ENCODE measurements around the gene SEC14L3. TPM values are rescaled to one million over a fixed set of nuclear protein-coding genes. Genes with fewer than 3 reads are reported as not detected.

The SEC14L3 gene
- not detected for total RNA-seq

DNA sequence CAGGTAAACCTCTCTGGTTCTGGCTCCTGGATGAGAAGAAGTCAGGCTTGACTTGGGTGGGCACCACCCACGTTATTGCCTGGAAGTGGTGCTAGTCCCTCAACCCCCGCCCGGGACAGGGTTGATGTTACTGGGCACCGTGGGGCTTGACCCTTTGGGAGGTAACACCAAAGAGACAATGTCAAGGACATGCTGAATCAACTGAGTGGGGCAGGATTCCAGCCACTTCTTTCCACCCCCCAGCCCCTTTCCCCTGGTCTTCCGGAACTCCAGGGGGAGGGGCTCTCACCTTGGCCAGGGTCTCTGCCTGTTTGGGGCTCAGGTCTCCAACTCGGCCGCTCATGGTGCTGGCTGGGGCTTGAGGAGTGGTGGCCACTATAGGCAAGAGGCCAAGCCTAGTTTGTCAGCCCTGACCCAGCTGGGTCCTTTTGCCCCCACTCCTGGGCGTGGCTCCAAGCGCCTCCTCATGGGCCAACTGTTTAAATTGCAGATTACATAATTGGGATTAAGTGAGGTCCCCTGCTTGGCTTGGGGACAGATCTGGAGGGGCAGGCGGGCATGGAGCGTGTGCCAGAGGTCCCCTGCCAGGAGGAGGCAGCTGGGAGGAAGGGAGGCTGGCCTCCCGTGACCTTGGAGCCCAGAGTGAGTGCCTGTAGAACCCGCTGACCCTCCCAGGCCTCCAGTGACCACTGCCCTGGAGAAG, at the start of gene SEC14L3:
Gene SEC14L3, minus strand, starts transcription at position 402 of the 703 bp plus-strand sequence. Its CDS starts 59 bp downstream, at position 343.
- Mint-ChIP-seq H3K4me3 (no peak within 1 kb of the TSS), H3K4me1 (peaks cover 13% of the 10 kb centered on the region), H3K27ac (no peak within 1 kb of the TSS), H3K27me3 (peaks cover 4% of the 10 kb centered on the region), H3K36me3 (no peaks in the 10 kb centered on the region), H3K9me3 (peaks cover 1% of the 10 kb centered on the region)
- DNase-seq (no peak), ATAC-seq (ENCODE audit: low read depth) (no peak)
- POLR2A ChIA-PET, result no interaction called here

DNA sequence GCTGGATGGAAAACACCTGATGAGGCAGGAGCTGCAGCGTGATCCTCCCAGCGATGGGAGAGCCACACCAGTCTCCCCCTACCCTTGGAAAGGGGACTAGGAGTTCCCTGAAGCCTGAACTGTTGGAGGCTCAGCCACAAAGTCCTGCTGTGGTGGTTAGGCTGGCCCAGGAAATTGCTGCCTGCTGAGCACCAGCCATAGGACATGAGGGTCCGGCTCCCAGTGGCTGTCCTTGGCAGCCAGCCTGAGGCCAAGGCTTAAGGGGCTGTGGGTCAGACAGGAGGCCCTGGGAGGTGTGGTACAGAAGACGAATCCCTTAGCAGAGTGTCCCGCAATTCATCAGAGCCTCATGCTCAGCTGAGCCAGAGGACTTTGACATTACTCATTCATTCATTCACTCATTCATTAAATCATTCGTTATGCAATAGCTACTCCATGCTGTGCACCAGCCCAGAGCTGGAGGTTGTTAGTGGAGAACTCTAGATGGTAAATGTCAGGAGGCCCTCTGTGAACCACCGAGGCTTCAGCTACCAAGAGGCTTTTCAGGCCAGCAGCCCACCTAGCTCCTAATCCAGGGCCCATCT, 48.1 kb upstream of the SEC14L3 start:
- Mint-ChIP-seq H3K27ac (no peak overlapping the region), H3K36me3 (no peaks in the 10 kb centered on the region), H3K4me1 (peaks cover 2% of the 10 kb centered on the region), H3K4me3 (no peak overlapping the region), H3K27me3 (peaks cover 4% of the 10 kb centered on the region), H3K9me3 (no peaks in the 10 kb centered on the region)
- POLR2A ChIA-PET, result no interaction called here
- ATAC-seq (ENCODE audit: low read depth) (no peak), DNase-seq (no peak)

DNA sequence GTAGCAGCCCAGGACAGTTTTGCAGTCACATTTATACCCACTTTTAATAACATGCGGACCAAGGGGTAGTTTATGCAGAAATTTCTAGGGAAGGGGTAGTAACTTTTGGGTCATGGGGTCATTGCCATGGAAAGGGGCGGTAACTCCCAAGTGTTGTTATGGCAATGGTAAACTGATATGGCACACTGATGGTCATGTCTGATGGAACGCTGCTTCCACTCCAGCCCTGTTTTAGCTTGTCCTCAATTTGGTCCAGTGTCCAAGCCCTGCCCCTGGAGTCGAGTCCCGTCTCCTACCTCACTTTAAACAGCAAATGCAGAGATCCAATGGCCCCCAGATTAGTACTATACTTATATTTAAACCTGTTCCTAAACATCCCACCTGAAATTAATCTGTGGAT, 44.9 kb upstream of the SEC14L3 start:
- DNase-seq, result no peak
- POLR2A ChIA-PET, result no interaction called here
- H3K27me3 Mint-ChIP-seq, result peaks cover 4% of the 10 kb centered on the region
- no peak overlapping the region for H3K27ac Mint-ChIP-seq
- H3K9me3 Mint-ChIP-seq, result peaks cover 2% of the 10 kb centered on the region
- ATAC-seq (ENCODE audit: low read depth), result no peak
- no peak overlapping the region for H3K4me3 Mint-ChIP-seq
- H3K36me3 Mint-ChIP-seq, result no peaks in the 10 kb centered on the region
- peaks cover 2% of the 10 kb centered on the region for H3K4me1 Mint-ChIP-seq

DNA sequence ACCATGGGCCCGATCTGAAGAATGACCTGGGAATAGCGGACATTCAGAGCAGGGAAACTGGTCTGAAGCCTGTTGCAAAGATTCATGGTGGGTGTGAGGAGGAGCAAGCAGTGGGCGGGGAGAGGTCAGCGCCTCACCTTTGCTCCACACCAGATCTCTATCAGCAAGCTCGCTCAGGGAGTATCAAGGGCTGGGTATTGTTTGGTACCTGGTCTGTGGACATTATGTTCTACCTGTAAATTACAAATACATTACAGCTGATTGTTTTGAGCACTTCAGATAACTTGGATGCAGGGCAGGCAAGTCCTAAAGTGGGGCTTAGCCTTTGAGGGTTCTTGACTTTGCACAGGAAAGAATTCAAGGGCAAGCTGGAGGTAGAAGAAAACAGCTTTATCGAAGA, 44.5 kb upstream of the SEC14L3 start:
- no peak for DNase-seq
- peaks cover 4% of the 10 kb centered on the region for H3K27me3 Mint-ChIP-seq
- H3K4me3 Mint-ChIP-seq, result no peak overlapping the region
- no peak for ATAC-seq (ENCODE audit: low read depth)
- H3K36me3 Mint-ChIP-seq, result no peaks in the 10 kb centered on the region
- peaks cover 2% of the 10 kb centered on the region for H3K9me3 Mint-ChIP-seq
- H3K27ac Mint-ChIP-seq, result no peak overlapping the region
- H3K4me1 Mint-ChIP-seq, result peaks cover 2% of the 10 kb centered on the region
- POLR2A ChIA-PET, result no interaction called here

DNA sequence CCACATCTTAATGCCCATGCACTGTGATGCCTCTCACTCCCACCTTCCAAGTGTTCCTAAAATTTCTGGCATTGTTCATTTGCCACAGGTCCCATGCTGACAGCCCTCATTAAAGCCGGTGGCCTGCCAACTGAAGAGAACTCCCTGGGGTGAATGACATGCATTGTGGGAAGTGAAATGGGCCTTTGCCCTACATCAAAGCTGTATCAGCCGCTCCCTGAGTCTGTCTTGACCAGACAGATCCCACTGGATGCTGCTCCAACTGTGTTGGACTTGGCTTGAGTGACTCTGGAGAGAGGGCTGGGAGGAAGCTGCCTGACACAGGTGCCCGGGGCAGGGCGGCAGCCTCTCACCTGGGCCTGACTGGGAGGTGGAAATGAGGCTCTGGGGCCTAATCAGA, 42.4 kb upstream of the SEC14L3 start:
- DNase-seq, result no peak
- no peak overlapping the region for H3K27ac Mint-ChIP-seq
- no peaks in the 10 kb centered on the region for H3K4me1 Mint-ChIP-seq
- H3K27me3 Mint-ChIP-seq, result peaks cover 8% of the 10 kb centered on the region
- H3K4me3 Mint-ChIP-seq, result no peak overlapping the region
- no peak for ATAC-seq (ENCODE audit: low read depth)
- no peaks in the 10 kb centered on the region for H3K36me3 Mint-ChIP-seq
- peaks cover 2% of the 10 kb centered on the region for H3K9me3 Mint-ChIP-seq
- POLR2A ChIA-PET, result no interaction called here

DNA sequence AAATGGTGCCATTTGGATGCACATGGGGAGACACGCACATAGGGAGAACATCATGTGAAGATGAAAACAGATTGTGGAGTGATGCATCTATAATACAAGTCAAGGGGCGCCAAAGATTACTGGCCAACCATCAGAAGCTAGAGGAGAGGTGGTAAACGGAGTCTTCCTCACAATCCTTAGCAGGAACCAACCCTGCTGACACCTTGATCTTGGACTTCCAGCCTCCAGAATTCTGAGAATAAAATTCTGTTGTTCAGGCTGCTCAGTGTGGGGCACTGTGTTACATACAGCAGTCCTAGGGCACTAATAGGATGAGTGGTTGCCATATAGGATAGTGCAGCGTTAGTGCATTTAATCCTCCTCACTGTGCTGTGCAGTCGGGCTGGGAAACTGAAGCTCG, 41.6 kb upstream of the SEC14L3 start:
- ATAC-seq (ENCODE audit: low read depth), result no peak
- DNase-seq, result no peak
- no peak overlapping the region for H3K27ac Mint-ChIP-seq
- peaks cover 2% of the 10 kb centered on the region for H3K9me3 Mint-ChIP-seq
- peaks cover 5% of the 10 kb centered on the region for H3K27me3 Mint-ChIP-seq
- POLR2A ChIA-PET, result no interaction called here
- no peaks in the 10 kb centered on the region for H3K36me3 Mint-ChIP-seq
- no peaks in the 10 kb centered on the region for H3K4me1 Mint-ChIP-seq
- H3K4me3 Mint-ChIP-seq, result no peak overlapping the region

DNA sequence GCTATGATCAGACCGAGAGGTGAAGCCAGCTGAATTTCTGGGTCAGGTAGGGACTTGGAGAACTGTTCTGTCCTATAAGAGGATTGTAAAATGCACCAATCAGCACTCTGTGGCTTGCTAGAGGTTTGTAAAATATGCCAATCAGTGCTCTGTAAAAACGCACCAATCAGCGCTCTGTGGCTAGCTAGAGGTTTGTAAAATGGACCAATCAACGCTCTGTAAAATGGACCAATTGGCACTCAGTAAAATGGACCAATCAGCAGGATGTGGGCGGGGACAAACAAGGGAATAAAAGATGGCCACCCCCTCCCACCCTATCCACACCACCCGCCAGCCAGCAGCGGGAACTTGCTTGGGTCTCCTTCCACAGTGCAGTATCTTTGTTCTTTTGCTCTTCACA, 40.1 kb upstream of the SEC14L3 start:
- no peaks in the 10 kb centered on the region for H3K4me1 Mint-ChIP-seq
- DNase-seq (no peak), ATAC-seq (ENCODE audit: low read depth) (no peak)
- peaks cover 2% of the 10 kb centered on the region for H3K9me3 Mint-ChIP-seq
- H3K27me3 Mint-ChIP-seq, result peaks cover 6% of the 10 kb centered on the region
- POLR2A ChIA-PET, result interaction anchor here (0.9 kb wide), 1 partner anchor 31 kb away, joined by 3 read pairs; no protein-coding TSS in a partner anchor
- no peaks in the 10 kb centered on the region for H3K36me3 Mint-ChIP-seq
- H3K27ac Mint-ChIP-seq, result no peak overlapping the region
- H3K4me3 Mint-ChIP-seq, result no peak overlapping the region

DNA sequence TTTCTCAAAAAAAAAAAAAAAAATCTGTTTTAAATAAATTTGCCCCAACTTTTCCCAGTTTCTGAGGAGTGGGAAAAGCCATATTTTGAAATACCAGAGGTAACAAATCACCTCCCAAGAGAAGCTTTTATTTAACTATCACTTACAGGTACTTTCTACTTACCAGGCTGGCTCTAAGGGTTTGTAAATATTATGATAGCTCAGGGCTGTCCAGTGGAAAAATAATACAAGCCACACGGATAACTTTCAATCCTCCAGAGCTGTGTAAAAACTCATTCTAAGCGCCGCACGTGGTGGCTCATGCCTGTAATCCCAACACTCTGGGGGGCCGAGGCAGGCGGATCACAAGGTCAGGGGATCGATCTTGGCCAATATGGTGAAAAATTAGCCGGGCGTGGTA, 39.3 kb upstream of the SEC14L3 start:
- POLR2A ChIA-PET, result no interaction called here
- DNase-seq (no peak), ATAC-seq (ENCODE audit: low read depth) (no peak)
- H3K27ac Mint-ChIP-seq, result no peak overlapping the region
- H3K4me3 Mint-ChIP-seq, result no peak overlapping the region
- peaks cover 11% of the 10 kb centered on the region for H3K27me3 Mint-ChIP-seq
- no peaks in the 10 kb centered on the region for H3K36me3 Mint-ChIP-seq
- H3K4me1 Mint-ChIP-seq, result no peaks in the 10 kb centered on the region
- peaks cover 2% of the 10 kb centered on the region for H3K9me3 Mint-ChIP-seq

DNA sequence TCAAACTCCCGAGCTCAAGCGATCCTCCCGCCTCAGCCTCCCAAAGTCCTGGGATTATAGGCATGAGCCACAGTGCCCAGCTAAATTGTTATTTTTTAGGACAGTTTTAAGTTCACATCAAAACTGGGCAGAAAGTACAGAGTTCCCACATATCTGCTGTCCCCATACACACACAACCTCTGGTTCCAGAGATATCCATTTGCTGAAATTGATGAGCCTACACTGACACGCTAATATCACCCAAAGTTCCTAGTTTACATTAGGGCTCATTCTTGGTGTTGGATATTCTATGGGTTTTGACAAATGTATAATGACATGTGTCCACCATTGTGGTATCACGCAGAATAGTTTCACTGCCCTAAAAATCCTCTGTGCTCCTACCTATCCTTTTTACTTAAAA, 36.4 kb upstream of the SEC14L3 start:
- POLR2A ChIA-PET, result no interaction called here
- ATAC-seq (ENCODE audit: low read depth), result no peak
- Mint-ChIP-seq H3K36me3 (no peaks in the 10 kb centered on the region), H3K4me1 (no peaks in the 10 kb centered on the region), H3K9me3 (peaks cover under 1% of the 10 kb centered on the region), H3K27me3 (peaks cover 28% of the 10 kb centered on the region), H3K4me3 (no peak overlapping the region), H3K27ac (no peak overlapping the region)
- no peak for DNase-seq

DNA sequence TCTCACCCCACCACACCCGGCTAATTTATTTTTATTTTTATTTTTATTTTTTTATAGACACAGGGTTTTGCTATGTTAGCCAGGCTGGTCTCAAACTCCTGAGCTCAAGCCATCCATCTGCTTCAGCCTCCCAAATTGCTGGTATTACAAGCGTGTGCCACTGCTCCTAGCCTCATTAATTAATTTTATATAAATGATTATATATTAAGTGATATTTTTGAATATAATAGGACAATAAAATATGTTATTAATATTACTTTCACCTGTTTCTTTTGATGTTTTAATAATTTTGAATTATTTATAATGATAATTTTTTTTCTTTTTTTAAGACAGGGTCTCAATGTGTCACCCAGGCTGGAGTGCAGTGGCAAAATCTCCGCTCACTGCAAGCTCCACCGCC, 35.9 kb upstream of the SEC14L3 start:
- POLR2A ChIA-PET, result no interaction called here
- Mint-ChIP-seq H3K27ac (no peak overlapping the region), H3K4me1 (no peaks in the 10 kb centered on the region), H3K4me3 (no peak overlapping the region), H3K27me3 (peaks cover 28% of the 10 kb centered on the region), H3K9me3 (no peaks in the 10 kb centered on the region), H3K36me3 (no peaks in the 10 kb centered on the region)
- no peak for DNase-seq
- ATAC-seq (ENCODE audit: low read depth), result no peak

DNA sequence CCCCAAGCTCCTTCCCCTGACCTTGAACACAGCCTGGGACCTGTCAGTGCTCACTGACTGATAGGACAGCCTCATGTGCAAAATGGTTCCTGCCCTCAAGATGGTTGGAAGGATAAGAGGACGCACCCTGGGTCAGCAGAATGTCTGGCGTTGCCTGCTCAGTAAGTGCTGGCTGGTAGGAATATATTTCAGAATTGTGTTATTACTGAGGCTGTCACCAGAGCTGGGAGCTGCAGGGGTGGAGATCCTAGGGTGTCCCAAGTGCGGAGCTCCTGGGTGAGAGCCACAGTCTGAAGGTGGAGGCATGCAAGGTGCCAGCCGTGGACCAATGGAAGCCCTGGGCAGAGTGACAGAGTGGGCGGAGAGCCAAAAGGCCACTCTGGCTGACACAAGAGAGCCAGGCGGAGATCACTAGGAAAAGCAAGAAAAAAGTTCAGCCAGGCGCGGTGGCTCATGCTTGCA, 34.7 kb upstream of the SEC14L3 start:
- H3K36me3 Mint-ChIP-seq, result no peaks in the 10 kb centered on the region
- no peaks in the 10 kb centered on the region for H3K9me3 Mint-ChIP-seq
- no peak for DNase-seq
- H3K4me3 Mint-ChIP-seq, result no peak overlapping the region
- peaks cover 28% of the 10 kb centered on the region for H3K27me3 Mint-ChIP-seq
- ATAC-seq (ENCODE audit: low read depth), result no peak
- H3K4me1 Mint-ChIP-seq, result no peaks in the 10 kb centered on the region
- H3K27ac Mint-ChIP-seq, result no peak overlapping the region
- POLR2A ChIA-PET, result no interaction called here

DNA sequence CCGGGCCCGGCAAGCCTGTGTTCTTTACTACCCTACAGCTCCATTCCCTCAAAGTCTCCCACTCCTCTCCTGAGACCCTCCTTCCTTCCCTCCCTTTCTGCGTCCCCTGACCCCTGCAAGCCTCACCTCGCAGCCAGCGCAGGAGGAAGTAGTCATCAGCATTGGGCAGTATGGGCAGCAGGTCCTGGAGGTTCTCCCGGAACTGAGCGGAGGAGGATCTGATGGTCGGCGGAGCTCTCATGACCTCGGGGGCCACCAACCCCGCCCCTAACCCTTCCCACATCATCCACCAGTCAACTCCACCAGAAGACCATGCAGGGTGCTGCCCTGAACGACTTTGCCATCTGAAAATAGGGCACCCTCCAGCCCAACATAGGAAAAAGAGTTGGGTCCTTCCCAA, 31.7 kb upstream of the SEC14L3 start:
- Mint-ChIP-seq H3K27me3 (peaks cover 32% of the 10 kb centered on the region), H3K27ac (no peak overlapping the region), H3K9me3 (no peaks in the 10 kb centered on the region), H3K36me3 (no peaks in the 10 kb centered on the region), H3K4me1 (no peaks in the 10 kb centered on the region), H3K4me3 (no peak overlapping the region)
- DNase-seq, result no peak
- POLR2A ChIA-PET, result no interaction called here
- ATAC-seq (ENCODE audit: low read depth), result no peak

DNA sequence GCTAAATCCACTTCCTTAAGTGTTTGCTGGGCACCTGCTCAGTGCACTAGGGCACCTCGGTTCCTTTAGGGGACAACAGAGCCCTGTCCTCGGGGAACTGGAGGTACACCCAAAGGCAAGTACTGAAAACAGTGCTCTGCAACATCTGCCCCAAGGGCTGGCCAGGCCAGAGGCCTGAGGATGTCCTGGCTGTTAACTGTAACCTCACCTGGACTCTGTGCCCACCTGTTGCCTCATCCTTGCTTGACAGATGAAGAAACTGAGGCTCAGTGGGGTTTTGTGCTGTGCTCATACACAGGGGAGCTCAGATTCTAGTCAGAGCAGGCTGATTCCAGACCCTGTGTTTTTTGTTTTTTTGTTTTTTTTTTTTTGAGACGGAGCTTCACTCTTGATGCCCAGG, 31.1 kb upstream of the SEC14L3 start:
- ATAC-seq (ENCODE audit: low read depth), result no peak
- POLR2A ChIA-PET, result no interaction called here
- H3K36me3 Mint-ChIP-seq, result no peaks in the 10 kb centered on the region

DNA sequence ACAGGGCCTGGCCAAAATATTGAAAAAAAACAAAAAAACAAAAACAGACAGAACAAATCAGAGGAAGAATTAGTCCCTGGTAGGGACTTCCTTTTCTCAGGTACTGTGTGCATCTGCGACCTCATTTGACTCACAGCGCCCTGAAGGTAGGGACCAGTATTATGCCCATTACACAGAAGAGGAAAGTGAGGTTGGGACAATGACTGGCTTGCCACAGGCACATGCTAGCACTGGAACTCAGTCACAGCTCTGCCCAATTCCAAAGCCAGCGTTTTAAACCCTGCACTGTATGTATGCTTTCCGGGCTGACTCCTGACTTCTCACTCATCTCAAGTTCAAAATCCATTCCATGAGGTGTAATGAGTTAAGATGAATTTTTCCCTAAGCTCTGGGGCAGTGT, 30.3 kb upstream of the SEC14L3 start:
- no peaks in the 10 kb centered on the region for H3K9me3 Mint-ChIP-seq
- H3K27ac Mint-ChIP-seq, result no peak overlapping the region
- no peak for ATAC-seq (ENCODE audit: low read depth)
- no peaks in the 10 kb centered on the region for H3K4me1 Mint-ChIP-seq
- H3K27me3 Mint-ChIP-seq, result peaks cover 42% of the 10 kb centered on the region
- H3K36me3 Mint-ChIP-seq, result no peaks in the 10 kb centered on the region
- POLR2A ChIA-PET, result no interaction called here
- H3K4me3 Mint-ChIP-seq, result no peak overlapping the region
- DNase-seq, result no peak

More for the DNA sequence above, 31.1 kb upstream of the SEC14L3 start:
- Mint-ChIP-seq H3K9me3 (no peaks in the 10 kb centered on the region), H3K27ac (no peak overlapping the region), H3K4me3 (no peak overlapping the region), H3K4me1 (no peaks in the 10 kb centered on the region), H3K27me3 (peaks cover 39% of the 10 kb centered on the region)
- DNase-seq, result no peak
